Ectodermal cell (in vitro differentiated cells): ENCODE data around the gene MTUS2.

Source experiments
- H3K27ac ChIP-seq: 2 replicates; pipeline ENCODE4 v1.7.0; 2013; ENCODE audit warnings: mild to moderate bottlenecking, low read depth, low read length; ENCODE audit not compliant: insufficient read depth, poor library complexity, severe bottlenecking
- H3K27me3 ChIP-seq: 2 replicates; pipeline ENCODE4 v1.7.0; 2013; ENCODE audit warnings: mild to moderate bottlenecking, low read length; ENCODE audit not compliant: insufficient read depth, control insufficient read depth, poor library complexity, severe bottlenecking
- H3K36me3 ChIP-seq: one replicate; pipeline ENCODE4 v1.7.0; 2013; ENCODE audit warnings: low read length; ENCODE audit not compliant: control insufficient read depth, insufficient read depth
- H3K4me1 ChIP-seq: one replicate; pipeline ENCODE4 v1.7.0; 2013; ENCODE audit warnings: low read length; ENCODE audit not compliant: control insufficient read depth, insufficient read depth
- H3K4me3 ChIP-seq: 2 replicates; pipeline ENCODE4 v1.7.0; 2013; ENCODE audit warnings: low read depth, low read length, control low read depth; ENCODE audit not compliant: insufficient read depth
- H3K9me3 ChIP-seq: 2 replicates; pipeline ENCODE4 v1.7.0; 2013; ENCODE audit warnings: mild to moderate bottlenecking, low read length, moderate library complexity; ENCODE audit not compliant: control insufficient read depth
- WGBS, 2 experiments: methylation state at CpG; one replicate each; pipeline ENCODE4 v1.1.7; 2013; ENCODE audit warnings: missing lambda C conversion rate in 2 of 2; 5-methylcytosine and 5-hydroxymethylcytosine counted together

The MTUS2 gene

GRCh38 chr13:29099781-29100406 lies 279.8 kb downstream of the MTUS2 start:
- WGBS, 2 experiments: 46 to 49% methylated on average over 2 of the region's 2 CpGs
- H3K27me3 ChIP-seq: no peaks in the 10 kb centered on the region
- H3K4me1 ChIP-seq: no peaks in the 10 kb centered on the region
- H3K4me3 ChIP-seq: no peak overlapping the region
- H3K9me3 ChIP-seq: no peaks in the 10 kb centered on the region
- no peaks in the 10 kb centered on the region for H3K36me3 ChIP-seq
- H3K27ac ChIP-seq: no peak overlapping the region

DNA sequence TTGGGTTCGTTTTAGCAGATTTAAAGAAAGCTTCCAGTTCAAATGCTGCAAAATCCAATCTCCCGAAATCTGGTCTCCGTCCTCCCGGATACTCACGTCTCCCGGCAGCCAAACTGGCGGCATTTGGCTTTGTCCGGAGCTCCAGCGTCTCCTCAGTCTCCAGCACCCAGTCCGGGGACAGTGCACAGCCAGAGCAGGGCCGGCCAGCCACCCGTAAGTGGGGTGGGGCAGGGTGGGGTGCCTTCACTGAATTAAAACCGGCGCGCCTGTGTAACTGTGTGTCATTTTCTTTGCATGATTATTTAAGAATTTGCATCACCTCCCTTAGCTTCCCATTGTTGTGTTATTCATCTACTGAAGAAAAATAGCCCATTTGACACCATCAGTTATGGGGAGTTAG lies 280.6 kb downstream of the MTUS2 start:
- Histone ChIP-seq H3K4me3 (no peak overlapping the region), H3K27me3 (no peaks in the 10 kb centered on the region), H3K36me3 (no peaks in the 10 kb centered on the region), H3K4me1 (no peaks in the 10 kb centered on the region), H3K27ac (no peak overlapping the region), H3K9me3 (no peaks in the 10 kb centered on the region)
- WGBS, 2 experiments: 88 to 91% methylated on average over 15 of the region's 15 CpGs

GRCh38 chr13:29101409-29101808 lies 281.3 kb downstream of the MTUS2 start:
- Histone ChIP-seq H3K27me3 (no peaks in the 10 kb centered on the region), H3K9me3 (no peaks in the 10 kb centered on the region), H3K27ac (no peak overlapping the region), H3K36me3 (no peaks in the 10 kb centered on the region), H3K4me1 (no peaks in the 10 kb centered on the region), H3K4me3 (no peak overlapping the region)
- WGBS, 2 experiments: 51 to 65% methylated on average over 2 of the region's 2 CpGs

- no peaks in the 10 kb centered on the region for H3K9me3 ChIP-seq
These were observed 281.8 kb downstream of the MTUS2 start for GRCh38 chr13:29101905-29102304.

DNA sequence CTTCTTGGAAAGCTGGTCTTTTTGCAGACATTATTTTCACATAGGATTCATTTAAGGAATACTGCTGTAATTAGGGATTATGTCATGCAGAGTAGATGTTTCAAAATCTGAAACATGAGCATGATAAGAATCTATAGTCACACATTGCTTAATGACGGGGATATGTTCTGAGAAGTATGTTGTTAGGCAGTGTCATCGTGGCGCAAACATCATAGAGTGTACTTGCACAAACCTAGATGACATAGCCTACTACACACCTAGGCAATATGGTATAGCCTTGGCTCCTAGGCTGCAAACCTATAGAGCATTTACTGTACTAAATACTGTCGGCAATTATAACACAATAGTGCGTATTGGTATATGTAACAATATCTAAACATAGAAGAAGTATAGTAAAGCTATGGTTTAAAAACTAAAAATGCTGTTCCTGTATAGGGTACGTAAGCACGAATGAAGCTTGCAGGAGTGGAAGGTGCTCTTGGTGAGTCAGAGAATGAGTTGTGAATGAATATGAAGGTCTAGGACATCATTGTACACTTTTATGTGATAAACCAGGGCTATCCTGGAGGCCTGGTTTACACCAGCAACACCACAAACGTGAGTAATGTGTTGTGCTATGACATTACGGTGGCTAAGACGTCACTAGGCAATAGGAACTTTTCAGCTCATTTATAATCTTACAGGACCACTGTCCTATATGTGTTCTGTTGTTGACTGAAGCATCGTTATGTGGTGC lies 283.1 kb downstream of the MTUS2 start:
- Histone ChIP-seq H3K9me3 (no peaks in the 10 kb centered on the region), H3K4me3 (no peak overlapping the region), H3K27me3 (no peaks in the 10 kb centered on the region), H3K27ac (no peak overlapping the region), H3K36me3 (no peaks in the 10 kb centered on the region), H3K4me1 (no peaks in the 10 kb centered on the region)
- 66 to 69% methylated on average over 7 to 10 of the region's 11 CpGs for WGBS, 2 experiments

More at GRCh38 chr13:29101905-29102304, 281.8 kb downstream of the MTUS2 start:
- H3K27me3 ChIP-seq: no peaks in the 10 kb centered on the region
- no peaks in the 10 kb centered on the region for H3K36me3 ChIP-seq
- H3K27ac ChIP-seq: no peak overlapping the region
- H3K4me3 ChIP-seq: no peak overlapping the region
- no CpG with 5 or more reads among the region's 3 CpGs for WGBS, 2 experiments
- no peaks in the 10 kb centered on the region for H3K4me1 ChIP-seq

- H3K27me3 ChIP-seq: no peaks in the 10 kb centered on the region
- WGBS, 2 experiments: 75 to 92% methylated on average over 5 to 6 of the region's 8 CpGs
- H3K9me3 ChIP-seq: no peaks in the 10 kb centered on the region
- H3K4me3 ChIP-seq: no peak overlapping the region
- H3K4me1 ChIP-seq: no peaks in the 10 kb centered on the region
- H3K27ac ChIP-seq: no peak overlapping the region
- no peaks in the 10 kb centered on the region for H3K36me3 ChIP-seq
These were observed 284.3 kb downstream of the MTUS2 start for GRCh38 chr13:29104461-29104860.

- Histone ChIP-seq H3K36me3 (no peaks in the 10 kb centered on the region), H3K27ac (no peak overlapping the region), H3K27me3 (no peaks in the 10 kb centered on the region), H3K9me3 (peaks cover 3% of the 10 kb centered on the region), H3K4me3 (no peak overlapping the region), H3K4me1 (no peaks in the 10 kb centered on the region)
- WGBS, 2 experiments: 79% methylated on average over 4 of the region's 4 CpGs
These were observed 285.6 kb downstream of the MTUS2 start for GRCh38 chr13:29105779-29106178.

DNA sequence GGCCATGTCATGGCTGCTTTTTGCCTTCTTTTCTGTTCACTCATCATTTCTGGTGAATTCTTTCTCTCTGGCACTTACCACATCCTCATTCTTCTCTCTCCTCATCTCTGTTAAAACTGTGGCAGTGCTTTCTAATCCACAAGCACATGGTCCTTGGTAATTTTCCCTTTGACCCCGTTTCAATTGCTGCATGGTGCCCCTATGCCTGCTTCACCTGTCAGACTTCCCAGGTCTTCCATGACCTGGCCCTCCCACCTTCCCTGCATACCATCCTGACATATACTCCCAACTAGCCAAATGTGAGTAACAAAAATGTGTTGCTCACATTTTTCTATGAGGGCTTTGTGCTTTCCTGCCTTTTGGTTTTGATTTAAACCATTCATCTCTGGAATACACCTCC lies 286.5 kb downstream of the MTUS2 start:
- 53 to 61% methylated on average over 1 of the region's 1 CpG for WGBS, 2 experiments
- H3K4me3 ChIP-seq: no peak overlapping the region
- H3K27ac ChIP-seq: no peak overlapping the region
- H3K36me3 ChIP-seq: no peaks in the 10 kb centered on the region
- H3K27me3 ChIP-seq: no peaks in the 10 kb centered on the region
- H3K9me3 ChIP-seq: peaks cover 5% of the 10 kb centered on the region
- H3K4me1 ChIP-seq: no peaks in the 10 kb centered on the region

GRCh38 chr13:29108068-29108786 lies 288.1 kb downstream of the MTUS2 start:
- no peaks in the 10 kb centered on the region for H3K4me1 ChIP-seq
- H3K9me3 ChIP-seq: peaks cover 5% of the 10 kb centered on the region
- 80% methylated on average over 3 to 4 of the region's 4 CpGs for WGBS, 2 experiments
- H3K27me3 ChIP-seq: no peaks in the 10 kb centered on the region
- no peaks in the 10 kb centered on the region for H3K36me3 ChIP-seq
- no peak overlapping the region for H3K4me3 ChIP-seq
- H3K27ac ChIP-seq: no peak overlapping the region

DNA sequence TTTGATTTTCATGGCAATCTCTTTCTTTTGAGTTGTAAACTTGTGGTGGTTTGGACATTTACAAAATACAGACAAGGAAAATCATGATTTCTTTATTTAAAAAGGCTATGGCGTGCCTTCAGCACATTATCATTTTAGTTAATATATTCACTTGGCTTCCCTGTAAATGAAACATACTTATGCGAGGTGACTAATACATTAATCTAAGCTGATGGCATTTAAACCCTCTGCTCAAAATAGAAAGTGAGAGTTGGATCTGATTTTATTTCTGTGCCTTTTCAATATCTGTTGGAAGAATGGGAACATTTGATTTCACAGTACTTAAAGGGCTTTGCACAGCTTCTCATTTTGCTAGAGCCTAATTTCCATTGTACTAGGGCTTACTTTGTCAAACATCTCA lies 289.8 kb downstream of the MTUS2 start:
- Histone ChIP-seq H3K4me3 (no peak overlapping the region), H3K4me1 (no peaks in the 10 kb centered on the region), H3K9me3 (peaks cover 5% of the 10 kb centered on the region), H3K27me3 (no peaks in the 10 kb centered on the region), H3K27ac (no peak overlapping the region), H3K36me3 (no peaks in the 10 kb centered on the region)
- 75 to 88% methylated on average over 1 to 2 of the region's 2 CpGs for WGBS, 2 experiments
